Mesenteric fat pad (tissue), 1 donor: ENCODE measurements around the gene EFL1. TPM values are rescaled to one million over a fixed set of nuclear protein-coding genes. Genes with fewer than 3 reads are reported as not detected.

Source experiments
- DNase-seq: peaks from one replicate; pipeline ENCODE4 v3.0.0-alpha.2; 2020; ENCODE audit warnings: low spot score
- total RNA-seq: library from RNA; stranded (reverse); fragmentation: NEBNext Ultra II Directional; extraction: Animal tissue kit (Norgen Biotek cat#: 25700); gene quantifications from one replicate; pipeline ENCODE4 v1.2.1, GENCODE V29; 2021
- donor health status: DM: yes; HTN: yes; CAD: no.

The EFL1 gene
- total RNA-seq, 1 donor from 2014 or later: 21.6 TPM

DNA sequence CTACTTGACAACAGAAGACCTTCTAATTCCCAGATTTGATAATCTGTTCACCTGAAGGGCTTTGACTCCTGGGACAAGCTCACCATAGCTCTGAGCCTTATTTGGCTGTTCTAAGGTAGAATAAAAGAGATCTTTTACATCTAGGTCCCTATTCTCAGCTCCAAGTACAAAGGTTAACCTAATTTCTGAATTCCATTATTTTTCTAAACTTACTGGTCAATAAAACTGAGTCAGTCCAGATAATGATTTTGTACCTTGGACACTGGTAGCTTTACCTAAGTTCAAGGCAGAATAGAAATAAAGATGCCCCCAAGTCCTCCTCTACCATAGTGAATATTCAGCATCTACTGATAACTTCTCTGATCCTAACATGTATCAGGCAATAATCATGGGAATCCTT lies 135.0 kb downstream of the EFL1 start:
- no peak for DNase-seq

DNA sequence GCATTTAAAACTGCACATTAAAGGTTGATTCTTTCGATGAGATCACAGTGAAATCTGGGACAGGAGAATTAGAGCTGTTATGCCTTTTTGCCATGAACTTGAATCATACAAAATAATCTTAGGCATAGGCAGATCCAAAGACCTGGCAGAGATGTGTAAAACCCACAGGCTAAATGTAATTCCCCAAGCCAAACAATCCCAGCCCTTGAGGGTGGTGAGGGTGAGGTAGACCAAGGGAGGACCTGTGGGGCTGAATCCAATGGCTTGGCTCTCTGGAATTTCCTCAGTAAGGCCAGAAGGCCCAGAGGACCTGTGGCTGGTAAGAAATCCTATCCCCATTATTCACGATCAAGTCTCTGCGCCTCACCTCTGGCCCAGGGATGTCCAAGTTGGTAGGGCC lies 136.2 kb downstream of the EFL1 start:
- DNase-seq: no peak

DNA sequence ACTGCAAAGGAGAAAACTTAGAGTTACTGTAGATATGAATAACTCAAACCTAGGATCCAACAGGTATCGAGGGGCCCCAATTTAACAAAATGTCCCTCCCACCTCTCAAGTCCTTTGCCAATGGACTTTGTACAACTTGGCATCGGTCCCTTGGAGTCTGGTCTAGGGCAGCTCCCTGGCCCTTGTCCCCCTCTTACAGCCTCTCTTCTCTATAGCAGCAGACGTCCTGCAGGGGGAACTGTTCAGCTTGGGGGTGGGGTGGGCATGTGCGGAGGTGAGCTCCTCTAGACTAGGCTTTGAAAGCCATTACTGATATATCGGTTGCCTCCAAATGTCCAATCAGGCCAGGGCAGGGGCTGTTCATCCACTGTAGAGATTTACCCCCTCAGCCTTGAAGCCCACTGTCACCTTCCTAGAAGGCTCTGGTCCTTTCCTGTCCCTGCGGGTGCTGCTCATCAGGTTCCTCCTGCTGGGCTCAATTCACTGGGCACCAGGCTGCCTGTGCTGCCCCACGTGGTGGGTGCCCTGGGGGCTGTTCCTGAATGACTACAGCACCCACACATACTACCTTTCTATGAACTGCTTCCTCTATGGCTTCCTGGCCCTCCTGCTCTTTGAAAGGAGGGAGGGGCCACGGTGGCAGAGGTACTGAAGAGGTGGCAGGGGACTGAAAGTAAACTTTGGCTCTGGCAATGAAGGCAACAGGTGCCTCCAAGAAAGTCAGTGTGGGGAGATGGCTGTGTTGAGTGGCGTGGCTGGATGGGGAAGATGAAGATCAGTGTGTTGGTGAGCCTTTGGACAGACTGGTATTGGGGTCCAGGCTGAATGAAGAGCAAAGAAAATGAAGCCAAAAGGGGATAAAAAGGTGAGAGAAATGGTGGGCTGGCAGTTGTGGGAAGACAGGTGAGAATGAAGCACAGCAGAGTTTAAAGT lies 137.9 kb downstream of the EFL1 start:
- no peak for DNase-seq

- DNase-seq: no peak
Measured at GRCh38 chr15:82122746-82123400, 139.7 kb downstream of the EFL1 start.

DNA sequence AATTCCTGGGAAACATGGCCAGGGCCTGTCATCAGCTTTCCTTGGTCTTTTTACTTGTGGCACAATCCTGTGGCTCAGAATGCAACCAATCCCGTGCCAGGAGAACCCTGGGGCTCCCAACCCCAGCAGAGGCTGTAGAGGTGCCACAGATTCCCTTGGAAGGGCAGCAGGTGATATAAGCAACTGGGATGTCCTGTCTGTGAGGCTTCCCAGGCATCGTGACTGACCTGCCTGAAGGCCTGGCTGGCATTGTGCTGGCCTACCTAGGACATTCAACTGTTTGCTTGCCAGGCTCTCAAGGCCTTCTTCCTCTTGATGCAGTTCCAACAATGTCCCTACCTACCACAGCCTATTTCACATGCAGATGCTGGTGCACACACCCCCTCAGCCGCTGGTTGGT lies 144.5 kb downstream of the EFL1 start:
- DNase-seq: no peak

GRCh38 chr15:82117296-82117695 lies 145.2 kb downstream of the EFL1 start:
- no peak for DNase-seq

DNA sequence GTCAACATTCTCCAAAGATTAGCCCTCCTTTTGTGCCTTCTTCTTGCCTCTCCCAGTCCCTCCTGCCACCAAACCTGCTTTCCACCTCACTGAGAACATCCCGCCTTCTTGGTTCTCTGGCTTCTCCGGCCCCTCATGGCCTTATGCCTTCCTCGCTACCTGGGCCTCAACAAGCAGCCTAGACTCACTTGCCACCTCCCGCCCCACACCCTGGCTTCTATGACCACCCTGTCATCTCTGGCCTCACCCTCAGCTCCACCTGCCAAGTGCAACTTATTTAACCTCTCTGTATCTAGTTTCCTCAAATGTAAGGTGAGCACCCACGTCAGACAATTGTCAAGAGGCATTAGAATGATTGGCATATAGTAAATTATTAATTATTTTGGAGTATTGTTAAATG lies 147.9 kb downstream of the EFL1 start:
- DNase-seq: no peak

- no peak for DNase-seq
Measured at GRCh38 chr15:82113106-82113715, 149.3 kb downstream of the EFL1 start.

GRCh38 chr15:82111918-82112317 lies 150.6 kb downstream of the EFL1 start:
- no peak for DNase-seq

DNA sequence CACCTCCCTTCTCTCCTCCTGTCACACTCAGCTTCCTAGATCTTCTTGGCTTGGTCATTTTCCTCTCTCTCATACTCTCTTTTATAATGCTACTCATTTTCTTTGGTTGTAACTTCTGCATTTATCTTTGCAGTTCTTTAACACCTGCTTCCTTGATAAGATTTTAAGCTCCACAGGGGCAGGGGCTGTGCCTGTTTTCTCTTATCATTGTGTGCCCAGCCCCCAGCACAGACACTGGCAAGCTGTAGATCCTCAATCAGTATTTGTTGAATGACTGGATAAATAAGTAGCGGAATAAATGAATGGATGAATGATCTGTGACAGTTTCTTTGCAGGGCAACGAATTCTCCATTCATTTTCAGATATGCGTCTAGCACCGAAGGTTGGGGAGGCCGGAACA lies 152.4 kb downstream of the EFL1 start:
- no peak for DNase-seq

- DNase-seq: no peak
Measured at GRCh38 chr15:82108489-82109078, 153.9 kb downstream of the EFL1 start.

GRCh38 chr15:82106679-82107078 lies 155.9 kb downstream of the EFL1 start:
- no peak for DNase-seq

DNA sequence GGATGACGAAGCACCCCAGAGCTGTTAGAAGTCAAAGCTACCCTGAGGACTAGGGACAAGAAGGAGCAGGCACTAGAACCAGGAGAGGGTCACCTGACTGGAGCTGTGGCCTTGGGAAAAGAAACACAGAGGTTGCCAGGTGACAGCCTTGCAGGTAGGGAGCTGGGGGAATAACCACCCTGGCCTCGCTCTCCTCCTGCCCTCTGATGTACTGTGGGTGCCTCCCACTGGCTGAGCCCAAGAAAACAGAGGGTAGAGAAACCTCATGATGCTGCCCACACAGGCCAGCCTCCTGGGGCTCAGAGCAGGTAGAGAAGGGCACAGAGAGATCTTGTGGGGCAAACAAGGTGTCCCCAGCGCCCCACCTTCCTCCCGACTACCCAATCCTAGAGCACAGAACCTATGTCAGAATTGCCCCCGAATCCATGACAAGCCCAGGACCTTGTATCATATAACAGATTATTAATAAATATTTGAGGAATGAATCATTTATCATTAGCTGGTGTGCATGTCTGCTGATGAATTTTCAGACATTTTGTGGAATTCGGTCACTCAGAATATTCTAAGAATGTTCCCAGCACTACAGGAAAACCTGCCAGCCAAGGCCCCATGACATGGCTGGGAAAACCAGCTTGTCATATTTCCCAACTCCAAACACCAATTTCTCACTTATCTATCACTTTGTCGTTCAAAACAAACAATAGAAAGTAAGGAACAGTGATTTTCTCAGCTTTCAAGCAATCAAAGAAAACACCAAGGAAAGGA lies 156.9 kb downstream of the EFL1 start:
- no peak for DNase-seq

DNA sequence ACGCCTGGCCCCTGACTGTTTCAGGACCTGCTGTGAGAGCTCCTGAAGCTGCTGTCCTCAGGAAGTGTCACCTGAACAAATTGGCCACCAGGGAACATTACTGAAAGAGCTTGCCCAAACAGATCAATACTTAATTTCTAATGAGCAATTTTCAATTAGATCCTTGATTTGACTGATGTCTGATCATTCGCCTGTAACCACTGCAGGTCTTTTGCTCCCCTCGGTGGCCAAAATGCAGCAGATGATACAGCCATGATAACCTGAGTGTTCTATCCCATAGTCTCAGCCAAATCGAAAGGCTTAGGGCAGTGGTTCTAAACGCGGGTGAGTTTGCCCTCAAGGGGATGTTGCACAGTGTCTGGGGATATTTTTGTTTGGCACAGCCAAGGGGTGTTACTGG lies 159.1 kb downstream of the EFL1 start:
- DNase-seq: no peak

DNA sequence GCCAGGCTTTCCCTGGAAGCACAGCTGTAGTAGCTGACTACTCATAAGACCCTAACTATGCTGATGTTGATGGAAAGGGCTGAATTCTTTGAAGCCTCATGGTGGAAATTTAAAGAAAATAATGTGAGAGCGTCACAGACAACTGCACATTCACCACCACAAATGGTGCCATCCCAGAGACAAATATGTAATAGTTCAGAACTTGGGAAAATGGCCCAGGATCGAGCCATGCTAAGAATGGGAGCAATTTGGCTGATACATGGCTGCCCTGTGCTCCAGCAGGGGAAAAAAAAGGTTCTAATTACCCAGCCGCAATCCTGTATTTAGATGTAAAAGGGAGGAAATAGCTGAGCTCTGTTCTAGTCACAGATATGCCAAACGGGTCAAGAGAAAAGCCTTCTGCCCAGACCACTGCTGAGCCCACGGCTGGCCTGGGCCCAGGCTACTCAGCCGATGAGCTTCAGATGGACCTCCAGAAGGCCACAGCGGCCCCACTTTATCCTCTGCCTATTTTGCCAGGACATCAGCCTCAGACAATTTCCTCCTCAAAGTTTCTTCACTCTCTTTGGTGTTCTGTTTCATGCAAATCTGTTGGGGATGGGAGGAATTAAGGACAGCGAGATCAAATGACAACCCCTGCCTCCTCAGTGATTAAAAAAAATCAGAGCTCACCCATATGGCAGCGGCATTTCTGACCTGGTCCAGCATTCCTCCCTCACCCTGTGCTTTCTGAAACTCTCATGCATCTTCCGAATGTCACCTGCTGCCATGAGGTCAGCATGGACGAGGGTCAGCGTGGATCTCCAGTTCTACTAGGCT lies 162.2 kb downstream of the EFL1 start:
- no peak for DNase-seq

GRCh38 chr15:82098674-82099073 lies 163.9 kb downstream of the EFL1 start:
- no peak for DNase-seq

DNA sequence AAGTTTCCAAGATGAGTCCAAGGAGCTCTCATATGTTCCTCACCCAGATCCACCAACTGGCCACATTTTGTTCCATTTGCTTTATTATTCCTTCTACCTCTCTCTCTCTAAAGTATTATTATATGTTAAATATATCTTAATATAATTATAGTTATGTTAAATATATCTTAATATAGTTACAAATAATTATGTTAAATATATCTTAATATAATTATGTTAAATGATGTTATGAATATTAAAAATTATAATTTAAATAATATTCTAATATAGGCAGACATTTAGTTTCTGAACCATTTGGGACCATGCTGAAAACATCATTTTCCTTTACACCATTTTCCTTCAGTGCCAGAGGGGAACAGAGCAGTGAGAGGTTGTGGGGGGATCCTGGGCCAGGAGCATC lies 166.7 kb downstream of the EFL1 start:
- DNase-seq: no peak

- no peak for DNase-seq
Measured at GRCh38 chr15:82093774-82094211, 168.7 kb downstream of the EFL1 start.

DNA sequence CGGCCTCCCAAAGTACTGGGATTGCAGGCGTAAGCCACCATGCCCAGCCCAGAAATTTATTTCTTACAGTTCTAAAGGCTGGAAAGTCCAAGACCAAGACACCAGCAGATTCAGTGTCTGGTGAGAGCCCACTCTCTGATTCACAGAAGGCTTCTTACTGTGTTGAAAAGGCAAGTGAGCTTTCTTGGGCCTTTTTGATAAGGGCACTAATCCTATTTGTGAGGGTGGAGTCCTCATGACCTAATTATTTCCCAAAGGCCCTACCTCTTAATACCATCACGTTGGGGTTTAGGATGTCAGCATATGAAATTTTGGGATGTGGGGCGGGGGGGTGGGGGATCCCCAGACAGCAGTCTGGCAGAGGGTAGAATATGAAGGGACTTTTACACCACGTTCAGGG lies 169.2 kb downstream of the EFL1 start:
- no peak for DNase-seq

DNA sequence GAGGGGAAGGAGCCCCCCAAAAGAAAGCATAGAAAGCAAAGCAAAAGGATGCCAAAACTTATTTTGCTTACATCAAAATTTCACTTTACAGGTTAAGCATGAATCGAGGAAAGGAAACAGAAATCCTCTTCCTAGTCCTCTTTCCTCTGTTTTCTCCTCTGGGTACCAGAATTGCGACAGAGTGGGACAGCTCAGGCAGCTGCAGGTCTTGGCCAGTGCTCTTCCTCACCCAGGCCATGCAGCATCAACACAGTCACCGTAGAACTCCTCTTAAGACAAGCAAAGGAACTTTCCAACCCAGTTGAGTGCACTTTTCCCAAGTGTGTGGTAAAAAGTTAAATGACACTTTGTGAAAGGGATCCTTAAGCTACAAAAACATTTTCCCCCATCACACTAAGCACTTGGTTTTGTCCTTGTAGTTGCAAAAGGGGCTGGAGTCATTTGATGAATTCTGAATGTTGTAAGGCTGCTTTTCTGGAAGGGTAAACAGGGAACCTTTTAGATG lies 170.8 kb downstream of the EFL1 start:
- no peak for DNase-seq
